GM19463 (cell line): ENCODE data around the gene CYP2J2.
A peak's percentile ranks its signal among the peaks of the same experiment; 100 is the strongest.
"Not testable (repeated sequence)": the region's sequence is repeated elsewhere in the genome, so short reads cannot be mapped to it uniquely, and the experiment has no call there.

Source experiments
- ATAC-seq: cut with Tn5 transposase; IDR thresholded peaks from one replicate; pipeline ENCODE4 v1.9.1; 2021; ENCODE audit warnings: mild to moderate bottlenecking, moderate library complexity; ENCODE audit not compliant: unreplicated experiment

Gene CYP2J2, protein sequence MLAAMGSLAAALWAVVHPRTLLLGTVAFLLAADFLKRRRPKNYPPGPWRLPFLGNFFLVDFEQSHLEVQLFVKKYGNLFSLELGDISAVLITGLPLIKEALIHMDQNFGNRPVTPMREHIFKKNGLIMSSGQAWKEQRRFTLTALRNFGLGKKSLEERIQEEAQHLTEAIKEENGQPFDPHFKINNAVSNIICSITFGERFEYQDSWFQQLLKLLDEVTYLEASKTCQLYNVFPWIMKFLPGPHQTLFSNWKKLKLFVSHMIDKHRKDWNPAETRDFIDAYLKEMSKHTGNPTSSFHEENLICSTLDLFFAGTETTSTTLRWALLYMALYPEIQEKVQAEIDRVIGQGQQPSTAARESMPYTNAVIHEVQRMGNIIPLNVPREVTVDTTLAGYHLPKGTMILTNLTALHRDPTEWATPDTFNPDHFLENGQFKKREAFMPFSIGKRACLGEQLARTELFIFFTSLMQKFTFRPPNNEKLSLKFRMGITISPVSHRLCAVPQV

DNA sequence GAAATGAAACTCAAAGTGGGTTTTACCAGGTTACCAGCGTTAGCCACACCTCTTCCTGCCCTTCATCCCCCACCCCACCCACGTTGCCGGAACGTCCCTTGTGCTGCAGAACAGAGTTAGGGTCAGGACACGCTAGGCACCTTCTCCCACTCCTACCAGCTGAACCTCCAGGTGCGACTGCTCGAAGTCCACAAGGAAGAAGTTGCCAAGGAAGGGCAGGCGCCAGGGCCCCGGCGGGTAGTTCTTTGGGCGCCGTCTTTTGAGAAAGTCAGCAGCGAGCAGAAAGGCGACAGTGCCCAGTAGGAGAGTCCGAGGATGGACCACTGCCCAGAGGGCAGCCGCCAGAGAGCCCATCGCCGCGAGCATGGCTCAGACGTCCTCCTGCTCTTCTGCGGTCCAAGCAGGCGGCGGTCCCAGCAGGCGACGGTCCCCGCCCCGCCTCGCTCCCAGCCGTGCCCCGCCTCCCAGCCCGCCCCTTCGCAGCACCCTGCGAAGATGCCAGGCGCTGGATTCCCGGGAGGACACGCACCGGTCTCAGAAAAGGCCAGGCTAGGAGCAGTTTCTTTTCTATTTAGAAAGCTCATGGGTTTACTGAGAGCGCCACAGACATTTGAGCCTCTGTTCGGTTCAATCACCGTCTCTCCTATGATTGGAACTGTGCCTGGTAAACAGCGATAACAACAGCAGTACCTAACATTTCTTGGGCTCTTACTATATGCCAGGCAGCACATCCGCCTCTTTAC is at the start of gene CYP2J2:
TSS of gene CYP2J2 (minus strand) at position 393 of the 743 bp plus-strand sequence. CDS start at position 366, 27 bp downstream.
- ATAC-seq, result peak; percentile 87

DNA sequence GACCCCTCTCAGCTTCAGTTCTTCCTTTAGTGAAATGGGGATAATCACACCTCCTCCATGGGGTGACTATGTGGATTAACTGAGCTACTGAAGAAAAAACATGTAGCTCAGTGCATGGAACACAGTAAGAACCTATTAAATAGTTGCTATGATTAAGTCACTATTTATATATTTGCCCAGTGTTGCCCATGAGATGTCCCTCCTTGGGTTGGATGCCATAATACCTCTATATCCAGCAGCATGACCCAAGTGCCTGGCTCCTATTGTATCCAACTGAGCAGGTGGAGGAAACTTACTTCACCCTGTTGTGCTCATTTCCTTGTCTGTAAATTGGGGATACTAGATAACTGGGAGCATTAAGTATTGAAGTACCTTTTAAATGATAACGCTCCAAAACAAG is 47.1 kb upstream of the CYP2J2 start:
- no peak for ATAC-seq

DNA sequence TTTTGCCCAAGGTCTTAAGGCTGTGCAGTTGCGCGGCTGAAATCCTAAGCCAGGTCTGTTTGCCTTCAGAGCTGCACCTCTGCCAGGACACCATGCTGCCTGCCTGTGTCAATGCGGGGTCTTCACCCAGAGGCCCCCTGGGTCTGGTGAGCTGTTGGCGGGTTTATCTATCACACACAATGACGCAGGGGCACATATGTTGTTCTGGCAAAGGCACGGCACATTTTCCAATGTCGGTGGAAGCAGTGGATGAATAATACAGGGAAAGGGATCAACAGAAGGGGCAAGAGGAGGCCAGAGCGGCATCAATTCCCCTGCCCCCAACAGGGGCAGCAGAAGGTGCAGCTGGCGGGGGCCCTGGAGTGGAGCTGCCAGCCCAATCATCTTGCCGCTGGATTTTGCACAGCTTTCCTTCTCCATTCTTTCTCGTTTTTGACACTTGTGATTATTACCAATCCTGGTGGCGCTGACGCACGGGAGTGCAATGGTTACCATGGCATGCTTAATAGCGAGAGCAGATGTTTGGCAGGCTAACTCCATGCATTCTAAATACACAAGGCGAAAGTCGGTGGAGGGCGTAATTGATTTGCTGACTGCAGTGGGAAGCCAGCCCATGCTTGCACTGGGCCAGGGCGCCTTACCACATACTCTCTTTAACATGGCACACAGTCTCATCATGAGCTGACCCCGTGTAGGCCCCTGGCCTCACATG is 45.8 kb upstream of the CYP2J2 start:
- no peak for ATAC-seq

DNA sequence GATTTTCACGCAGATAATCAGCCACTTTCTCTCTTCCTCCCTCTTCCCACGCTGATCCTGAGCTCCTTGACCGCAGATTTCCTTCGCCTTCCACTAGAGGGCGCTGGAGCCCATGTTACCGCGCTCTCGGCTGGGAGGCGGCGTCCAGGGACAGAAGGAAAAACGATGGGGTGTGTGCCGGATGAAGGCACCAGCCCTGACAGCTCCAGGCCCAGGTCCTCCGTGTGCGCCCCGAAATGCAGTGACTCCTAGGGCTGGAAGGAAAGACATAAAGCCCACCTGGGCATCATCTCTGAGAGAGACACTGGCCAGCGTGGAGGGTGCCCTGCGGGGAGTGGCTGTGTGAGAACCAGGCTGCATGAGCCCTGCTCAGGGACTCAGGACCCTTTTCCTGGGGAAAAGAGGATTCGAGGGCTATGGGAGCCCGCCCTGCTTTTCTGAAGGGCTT is 44.9 kb upstream of the CYP2J2 start:
- peak; percentile 77 for ATAC-seq

DNA sequence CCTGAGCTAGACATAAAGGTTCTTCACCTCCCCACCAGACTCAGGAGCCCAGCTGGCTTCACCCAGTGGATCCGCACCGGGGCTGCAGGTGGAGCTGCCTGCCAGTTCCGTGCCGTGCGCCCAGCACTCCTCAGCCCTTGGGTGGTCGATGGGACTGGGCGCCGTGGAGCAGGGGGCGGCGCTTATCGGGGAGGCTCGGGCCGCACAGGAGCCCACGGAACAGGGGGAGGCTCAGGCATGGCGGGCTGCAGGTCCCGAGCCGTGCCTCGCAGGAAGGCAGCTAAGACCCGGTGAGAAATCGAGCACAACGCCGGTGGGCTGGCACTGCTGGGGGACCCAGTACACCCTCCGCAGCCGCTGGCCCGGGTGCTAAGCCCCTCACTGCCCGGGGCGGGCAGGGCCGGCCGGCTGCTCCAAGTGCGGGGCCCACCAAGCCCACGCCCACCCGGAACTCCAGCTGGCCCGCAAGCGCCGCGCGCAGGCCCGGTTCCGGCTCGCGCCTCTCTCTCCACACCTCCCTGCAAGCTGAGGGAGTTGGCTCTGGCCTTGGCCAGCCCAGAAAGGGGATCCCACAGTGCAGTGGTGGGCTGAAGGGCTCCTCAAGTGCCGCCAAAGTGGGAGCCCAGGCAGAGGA is 43.1 kb upstream of the CYP2J2 start:
- ATAC-seq, result not testable (repeated sequence)

DNA sequence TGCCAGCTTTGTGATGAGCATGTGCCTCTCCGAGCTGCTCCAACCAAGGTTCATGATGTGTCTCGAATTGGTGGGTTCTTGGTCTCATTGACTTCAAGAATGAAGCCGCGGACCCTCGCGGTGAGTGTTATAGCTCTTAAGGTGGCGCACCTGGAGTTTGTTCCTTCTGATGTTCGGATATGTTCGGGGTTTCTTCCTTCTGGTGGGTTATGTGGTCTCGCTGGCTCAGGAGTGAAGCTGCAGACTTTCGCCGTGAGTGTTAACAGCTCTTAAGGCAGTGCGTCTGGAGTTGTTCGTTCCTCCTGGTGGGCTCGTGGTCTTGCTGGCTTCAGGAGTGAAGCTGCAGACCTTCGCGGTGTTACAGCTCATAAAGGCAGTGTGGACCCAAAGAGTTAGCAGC is 42.2 kb upstream of the CYP2J2 start:
- ATAC-seq, result not testable (repeated sequence)

DNA sequence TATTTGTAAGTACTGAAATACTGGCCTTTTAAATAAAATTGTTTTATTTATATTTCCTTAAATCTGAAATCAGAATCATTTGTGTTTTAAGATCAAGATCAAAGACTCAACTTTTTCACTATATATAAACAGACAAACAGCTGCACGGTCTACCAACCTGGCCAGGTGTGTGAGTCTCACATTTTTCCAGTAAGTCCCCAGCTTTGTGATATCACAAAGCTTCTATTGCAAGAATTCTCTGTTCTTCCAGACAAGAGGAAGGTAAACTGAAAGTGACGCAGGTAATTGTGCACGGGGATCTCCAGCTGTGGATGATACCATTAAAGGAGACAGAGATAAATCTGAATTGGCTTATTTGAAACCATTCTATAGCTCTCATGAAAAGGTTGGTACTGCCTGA is 41.2 kb upstream of the CYP2J2 start:
- no peak for ATAC-seq

DNA sequence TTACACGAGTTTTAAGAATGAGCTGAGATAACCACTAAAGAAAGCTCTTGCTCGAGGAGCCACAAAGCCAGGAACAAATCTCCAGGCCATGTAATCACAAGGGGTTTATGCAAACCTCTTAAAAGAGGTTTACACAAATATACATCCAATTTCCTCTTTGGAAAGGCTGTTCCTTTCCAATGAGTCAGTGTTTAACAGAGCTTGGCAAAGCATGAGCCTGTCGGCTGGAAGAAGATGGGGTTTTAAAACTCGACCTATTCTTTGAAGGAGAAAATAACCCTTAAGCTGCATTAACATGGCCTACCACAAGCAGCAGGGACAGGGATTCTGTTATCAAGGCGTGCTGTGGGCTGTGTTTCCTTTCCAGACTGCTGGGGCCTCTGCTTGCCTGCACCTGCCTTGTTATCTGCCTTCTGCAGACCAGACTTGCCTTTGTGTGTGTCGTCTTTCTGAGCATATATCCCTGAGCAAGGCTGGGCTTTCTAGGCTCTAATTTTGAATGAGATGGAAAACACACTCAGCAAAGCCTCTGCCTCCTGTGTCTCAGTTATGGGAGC is 40.6 kb upstream of the CYP2J2 start:
- no peak for ATAC-seq

DNA sequence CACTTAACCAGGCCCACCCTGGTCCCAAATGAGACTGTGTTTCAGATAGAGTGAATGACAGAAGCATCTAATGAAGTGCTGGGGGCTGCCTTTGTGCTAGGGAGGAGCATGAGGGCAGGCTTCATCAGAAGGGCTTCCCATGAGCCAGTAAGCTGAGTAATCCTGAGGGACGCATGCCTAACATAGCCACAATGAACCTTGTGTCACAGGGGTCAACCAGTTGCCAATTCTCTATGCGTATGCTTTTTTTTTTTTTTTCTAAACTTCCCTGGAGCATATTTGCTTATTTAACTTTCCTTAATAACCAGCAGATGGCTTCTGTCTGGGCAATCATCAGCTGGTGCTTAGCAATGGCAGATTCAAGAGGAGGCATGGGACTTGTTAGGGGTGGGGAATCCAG is 25.5 kb upstream of the CYP2J2 start:
- ATAC-seq, result no peak

DNA sequence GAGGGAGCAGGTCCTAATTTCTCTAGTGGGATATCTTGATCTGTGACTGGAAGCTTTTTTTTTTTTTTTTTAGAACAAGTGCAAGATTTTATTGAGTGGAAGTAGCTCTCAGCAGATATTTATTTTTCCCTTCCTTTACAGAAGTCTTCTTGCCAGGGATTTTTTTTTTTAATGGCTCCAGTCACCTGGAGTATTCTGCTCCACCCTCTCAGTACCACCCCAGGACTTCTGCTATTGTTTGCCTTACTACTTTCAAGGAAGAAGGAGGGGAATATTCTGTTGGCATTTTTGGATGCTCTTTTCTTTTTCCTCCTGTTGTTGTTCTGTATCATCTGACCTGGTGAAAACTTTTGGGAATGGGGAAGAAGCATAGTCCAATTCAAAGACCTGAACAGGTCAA is 23.1 kb upstream of the CYP2J2 start:
- no peak for ATAC-seq

DNA sequence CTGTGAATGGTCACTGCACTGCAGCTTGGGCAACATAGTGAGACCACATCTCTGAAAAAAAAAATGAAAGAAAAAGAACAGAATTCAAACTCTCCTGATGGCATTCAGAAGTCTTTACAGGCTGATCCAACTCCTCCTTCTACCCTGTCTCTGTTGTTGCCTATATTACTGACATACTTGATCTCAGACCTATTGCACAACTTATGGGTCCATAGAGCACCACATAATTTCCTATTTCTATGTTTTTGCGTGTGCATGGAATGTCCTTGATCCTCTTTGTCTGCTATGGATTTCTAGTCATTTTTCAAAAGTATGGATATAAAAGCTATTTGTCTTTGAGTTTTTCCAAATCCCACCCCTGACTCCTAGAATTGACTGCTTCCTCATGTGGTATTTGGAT is 22.4 kb upstream of the CYP2J2 start:
- ATAC-seq, result no peak

DNA sequence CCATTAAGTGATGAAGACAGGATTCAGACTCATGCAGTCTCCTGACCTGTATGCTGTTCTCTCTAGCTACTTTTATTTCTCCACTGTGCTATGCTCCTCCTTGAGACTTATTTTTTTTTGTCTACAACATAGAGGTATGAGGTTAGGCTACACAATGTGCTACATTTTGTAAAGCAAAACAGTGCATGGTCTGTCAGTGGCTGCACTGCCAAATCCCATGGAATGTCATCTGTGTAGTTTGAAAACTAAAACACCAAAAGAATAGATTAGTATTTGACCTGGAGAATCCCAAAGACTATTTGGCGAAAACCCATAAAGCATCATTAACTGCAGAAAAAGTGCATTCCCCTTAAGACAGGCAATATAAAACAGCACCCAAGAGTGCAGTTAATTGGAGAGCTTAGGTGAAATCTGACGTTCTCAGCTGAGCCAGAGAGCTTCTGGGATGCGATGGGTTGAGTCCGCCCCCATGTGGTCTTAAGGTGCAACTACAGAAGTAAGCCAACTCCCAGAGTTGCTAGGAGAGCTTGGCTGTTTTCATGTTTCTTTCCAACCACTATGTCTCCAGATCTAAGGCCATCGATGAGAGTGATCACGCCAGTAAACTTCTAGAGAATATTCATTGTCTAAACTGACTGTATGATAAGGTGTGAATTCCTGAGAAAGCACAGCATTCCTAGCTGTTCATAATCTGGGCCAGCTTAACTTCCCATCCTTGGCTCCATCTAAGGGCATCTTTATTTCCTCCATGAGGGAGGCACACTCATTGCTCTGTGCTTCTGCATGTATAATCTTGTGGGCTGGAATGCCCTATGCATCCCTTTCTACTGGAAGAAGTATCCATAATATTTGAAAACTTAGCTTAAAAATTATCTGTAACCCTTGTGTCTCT is 20.7 kb upstream of the CYP2J2 start:
- peak; percentile 96 for ATAC-seq

DNA sequence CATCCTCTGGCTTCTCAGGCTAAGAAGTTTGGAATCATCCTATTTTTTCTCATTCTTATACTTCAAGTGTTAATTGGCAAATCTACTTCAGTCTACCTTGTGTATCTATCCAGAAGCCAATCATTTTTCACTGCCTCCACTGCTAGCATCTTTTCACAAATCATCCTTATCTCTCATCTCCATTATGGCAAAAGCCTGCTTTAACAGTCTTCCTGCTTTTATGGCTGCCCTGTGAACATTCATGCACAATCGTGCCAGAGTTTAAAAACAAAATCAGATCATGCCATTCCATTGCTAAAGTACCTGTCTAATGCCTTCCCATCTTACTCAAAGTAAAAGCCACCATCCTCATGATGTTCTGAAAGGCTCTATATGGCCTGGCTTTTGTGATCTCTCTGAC is 19.2 kb upstream of the CYP2J2 start:
- ATAC-seq, result no peak

DNA sequence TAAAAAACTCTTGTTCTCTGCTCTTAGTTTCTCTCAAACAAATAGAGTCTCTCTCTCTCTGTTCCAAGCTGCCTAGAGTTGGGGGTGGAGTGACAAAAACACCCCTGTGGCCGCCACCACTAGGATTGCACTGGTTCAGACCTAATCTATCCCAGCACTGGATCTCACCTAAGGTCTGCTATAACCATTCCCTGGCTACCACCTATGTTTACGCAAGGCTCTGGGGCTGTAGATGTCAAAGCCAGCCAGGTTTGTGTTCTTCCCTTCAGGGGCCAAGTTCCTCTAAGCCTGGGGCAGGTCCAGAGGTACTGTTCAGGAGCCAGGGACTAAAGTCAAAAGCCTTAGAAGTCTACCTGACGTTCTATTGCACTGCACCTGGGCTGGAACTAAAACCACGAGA is 12.8 kb upstream of the CYP2J2 start:
- no peak for ATAC-seq

DNA sequence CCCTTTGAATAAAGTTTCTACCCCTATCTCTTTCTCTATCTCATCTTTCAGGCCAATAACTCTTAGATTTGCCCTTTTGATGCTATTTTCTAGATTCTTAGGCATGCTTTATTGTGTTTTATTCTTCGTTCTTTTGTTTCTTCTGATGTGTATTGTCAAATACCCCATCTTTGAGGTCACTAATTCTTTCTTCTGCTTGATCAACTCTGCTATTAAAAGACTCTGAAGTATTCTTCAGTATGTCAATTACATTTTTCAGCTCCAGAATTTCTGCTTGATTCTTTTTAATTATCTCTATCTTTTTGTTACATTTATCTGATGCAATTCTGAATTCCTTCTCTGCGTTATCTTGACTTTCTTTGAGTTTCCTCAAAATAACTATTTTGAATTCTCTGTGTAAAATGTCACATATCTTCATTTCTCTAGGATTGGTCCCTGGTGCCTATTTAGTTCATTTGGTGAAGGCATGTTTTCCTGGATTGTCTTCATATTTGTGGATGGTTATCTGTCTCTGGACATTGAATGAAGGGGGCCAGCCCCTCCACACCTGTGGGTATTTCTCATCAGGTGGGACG is 11.2 kb upstream of the CYP2J2 start:
- ATAC-seq, result no peak

DNA sequence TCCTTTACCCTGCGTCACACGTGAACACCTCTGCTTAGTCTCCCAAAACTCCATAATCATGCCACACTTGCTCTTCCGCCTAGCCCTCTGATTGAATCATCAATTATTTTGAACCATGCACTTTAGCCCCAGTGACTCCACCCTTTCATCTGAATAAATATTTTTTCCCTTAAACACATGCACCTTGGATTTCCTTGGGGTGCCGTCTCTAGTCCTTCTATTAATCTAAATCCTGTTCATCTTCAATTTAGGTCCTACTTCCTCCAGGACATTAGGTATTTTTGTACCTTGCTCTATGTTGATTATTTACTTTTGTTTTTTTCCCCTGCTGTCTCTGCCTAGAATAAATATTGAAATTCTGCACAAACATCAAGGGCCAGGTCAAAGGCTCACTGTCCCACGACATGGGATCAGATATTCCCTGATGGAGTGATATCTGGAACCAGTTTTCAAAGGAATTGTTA is 9.8 kb upstream of the CYP2J2 start:
- no peak for ATAC-seq

DNA sequence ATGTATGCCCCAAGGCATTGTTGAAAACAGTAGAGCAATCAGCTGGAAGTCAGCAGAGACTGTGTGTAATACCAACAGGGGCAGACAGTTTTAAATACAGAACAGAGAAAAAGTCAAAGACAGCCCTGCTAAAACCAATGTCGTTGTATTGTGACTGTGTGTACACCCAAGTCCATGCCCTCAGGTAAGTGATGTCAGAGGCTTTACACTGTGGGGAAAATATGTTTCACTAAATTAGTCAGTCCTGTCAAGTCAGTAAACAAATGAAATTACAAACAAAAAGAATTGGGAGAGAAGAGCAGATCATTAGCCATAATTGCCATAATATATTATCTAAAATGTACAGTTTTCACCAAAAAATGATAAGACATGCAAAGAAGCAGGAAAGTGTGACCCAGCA is 2.4 kb upstream of the CYP2J2 start:
- no peak for ATAC-seq

DNA sequence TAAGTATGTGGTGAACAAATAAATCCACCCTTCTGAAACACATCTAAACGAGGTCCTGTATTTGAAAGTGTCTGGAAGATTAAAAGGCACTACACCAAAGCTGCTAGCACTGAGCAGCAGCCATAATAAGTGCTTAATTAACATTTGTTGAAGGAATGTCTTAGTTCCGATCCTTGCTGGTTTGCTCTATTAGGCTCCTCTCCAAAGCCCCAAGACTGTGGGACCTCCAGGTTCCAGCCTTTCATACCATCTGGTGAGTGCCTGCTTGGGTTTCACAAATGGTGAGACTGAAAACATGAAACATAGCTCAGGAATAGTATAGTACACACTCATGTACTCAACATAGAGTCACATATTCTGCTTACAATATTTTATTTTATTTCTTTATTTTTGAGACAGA is 640 bp upstream of the CYP2J2 start:
- no peak for ATAC-seq

DNA sequence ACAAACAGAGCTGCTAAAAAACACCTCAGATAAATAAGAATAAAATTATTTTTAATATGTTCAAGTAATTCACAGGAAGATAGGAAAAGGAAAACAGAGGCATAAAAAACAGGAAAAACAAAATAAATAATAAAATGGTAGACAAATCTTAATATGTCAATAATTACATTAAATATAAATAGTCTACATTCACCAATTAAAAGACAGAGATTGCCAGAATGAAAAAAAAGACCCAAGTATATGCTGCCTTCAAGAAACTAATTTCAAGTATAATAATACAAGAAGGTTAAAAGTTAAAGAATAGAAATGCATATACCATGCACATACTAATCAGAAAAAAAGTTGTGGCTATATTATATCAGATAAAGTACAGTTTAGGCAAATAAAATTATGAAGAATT is 1.9 kb downstream of the CYP2J2 start:
- no peak for ATAC-seq
